CD4-positive, alpha-beta memory T cell (primary cell): Measurements from ENCODE around the gene ZC3H12A. TPM values are rescaled to one million over a fixed set of nuclear protein-coding genes. Genes with fewer than 3 reads are reported as not detected.
A peak's percentile ranks its signal among the peaks of the same experiment; 100 is the strongest.
"Not testable (repeated sequence)": the region's sequence is repeated elsewhere in the genome, so short reads cannot be mapped to it uniquely, and the experiment has no call there.

ENCODE experiments used
- CTCF ChIA-PET: fragments of 350-600 bp; sonication (Branson Sonifier 250); formaldehyde crosslinking; loops from one replicate; lab custom pipeline; 2021; ENCODE audit warnings: inconsistent platforms; ENCODE audit not compliant: partially characterized antibody; lab: Charles Lee
- POLR2A ChIA-PET: fragments of 350-600 bp; sonication (Branson Sonifier 250); formaldehyde crosslinking; loops from one replicate; lab custom pipeline; 2021; ENCODE audit not compliant: partially characterized antibody; lab: Charles Lee
- DNase-seq, 5 donors: peaks; one replicate each; pipeline versions ENCODE4 v3.0.0 to v3.0.0-alpha.2; 2020 to 2022; ENCODE audit warnings: mixed read lengths in 1 of 5
- H3K27ac ChIP-seq: one replicate; pipeline ENCODE4 v1.7.0; 2013; ENCODE audit warnings: low read depth, low read length
- H3K27me3 ChIP-seq: 2 replicates; pipeline ENCODE4 v1.7.0; 2013; ENCODE audit warnings: mild to moderate bottlenecking, low read length, moderate library complexity; ENCODE audit not compliant: insufficient read depth
- H3K36me3 ChIP-seq: 2 replicates; pipeline ENCODE4 v1.7.0; 2013; ENCODE audit warnings: mild to moderate bottlenecking, low read length, moderate library complexity; ENCODE audit not compliant: insufficient read depth
- H3K4me1 ChIP-seq: 2 replicates; pipeline ENCODE4 v1.7.0; 2013; ENCODE audit warnings: mild to moderate bottlenecking, low read length, moderate library complexity; ENCODE audit not compliant: insufficient read depth
- H3K4me3 ChIP-seq, 2 donors: one replicate each; pipeline ENCODE4 v1.7.0; 2013; ENCODE audit warnings: low read length in 2 of 2, mild to moderate bottlenecking in 1 of 2
- H3K9me3 ChIP-seq, 2 donors: one replicate each; pipeline ENCODE4 v1.7.0; 2013; ENCODE audit warnings: low read length in 2 of 2, control low read depth in 1 of 2; ENCODE audit not compliant: control insufficient read depth in 1 of 2
- H3K27ac Mint-ChIP-seq, 7 donors: one replicate each; pipeline ENCODE4 v1.8.0; 2020 to 2021; ENCODE audit warnings: mixed read lengths in 7 of 7, mild to moderate bottlenecking in 6 of 7, inconsistent platforms in 3 of 7, moderate library complexity in 3 of 7
- H3K27me3 Mint-ChIP-seq, 2 donors: one replicate each; pipeline ENCODE4 v1.8.0; 2020 to 2021; ENCODE audit warnings: mixed read lengths in 2 of 2
- H3K36me3 Mint-ChIP-seq, 2 donors: one replicate each; pipeline ENCODE4 v1.8.0; 2020 to 2021; ENCODE audit warnings: mixed read lengths in 2 of 2, inconsistent platforms in 1 of 2, mild to moderate bottlenecking in 1 of 2
- H3K4me1 Mint-ChIP-seq, 4 donors: one replicate each; pipeline ENCODE4 v1.8.0; 2020 to 2021; ENCODE audit warnings: mixed read lengths in 4 of 4, mild to moderate bottlenecking in 1 of 4
- H3K4me3 Mint-ChIP-seq, 8 donors: one replicate each; pipeline ENCODE4 v1.8.0; 2020 to 2021; ENCODE audit warnings: mixed read lengths in 8 of 8, mild to moderate bottlenecking in 7 of 8, moderate library complexity in 6 of 8, inconsistent platforms in 3 of 8
- H3K9me3 Mint-ChIP-seq, 8 donors: one replicate each; pipeline ENCODE4 v1.8.0; 2020 to 2021; ENCODE audit warnings: mixed read lengths in 8 of 8, mild to moderate bottlenecking in 5 of 8, inconsistent platforms in 3 of 8, moderate library complexity in 1 of 8
- intact Hi-C: fragments of 100-400 bp; cut with micrococcal nuclease; formaldehyde crosslinking; loops from one replicate; pipeline ENCODE4 v1.15.1; 2023
- polyA plus RNA-seq, 2 donors: library from polyadenylated mRNA; unstranded; fragments of 300-500 nt; fragmentation: Illumina TruSeq; gene quantifications; one replicate each; pipeline ENCODE4 v1.2.3, GENCODE V29; 2021
- total RNA-seq, 2 experiments: library from RNA; stranded (reverse); gene quantifications; one replicate each; pipeline ENCODE4 v1.2.3, GENCODE V29; 2021

Gene ZC3H12A
- total and polyA plus RNA-seq, 4 experiments from 2014 or later, result 10.6 to 60.7 (median 37.3) TPM

DNA sequence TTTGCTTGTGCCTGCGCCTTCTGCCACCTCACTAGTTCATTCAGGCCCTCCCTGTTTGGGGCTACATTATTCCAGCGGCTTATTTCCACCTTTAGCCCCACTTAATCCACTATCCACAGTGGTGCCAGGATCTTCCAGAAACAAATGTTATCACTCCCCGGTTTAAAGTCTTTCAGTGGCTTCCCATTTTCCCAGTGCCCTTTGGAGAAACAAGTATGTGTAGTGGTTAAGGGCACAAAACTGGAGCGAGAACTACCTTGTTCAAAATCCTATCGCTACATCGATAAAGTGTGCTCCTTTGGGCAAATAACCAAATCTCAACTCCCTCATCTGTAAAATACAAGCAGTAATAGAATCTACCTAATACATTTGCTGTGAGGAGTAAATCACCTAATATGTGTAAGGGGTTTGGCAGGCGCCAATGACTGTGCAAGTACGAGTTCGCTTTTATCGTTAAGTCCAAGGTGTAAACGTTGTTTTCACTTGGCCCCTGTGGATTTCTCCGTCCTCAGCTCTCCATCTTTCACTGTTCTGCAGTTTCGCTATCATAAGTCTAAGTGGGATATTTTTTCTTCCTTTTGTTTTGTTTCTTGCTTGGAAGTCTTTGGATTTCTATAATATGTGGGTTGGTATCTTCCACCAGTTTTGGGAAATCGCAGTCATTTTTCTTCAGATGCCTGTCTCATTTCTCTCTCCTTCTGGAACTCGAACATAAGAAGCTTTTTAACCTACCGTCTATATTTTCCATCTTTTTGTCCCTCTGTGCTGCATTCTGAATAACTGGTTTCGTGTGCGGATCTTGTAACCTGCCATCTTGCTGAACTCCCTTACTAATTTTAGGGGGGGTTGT is 41.0 kb downstream of the ZC3H12A start:
- Histone ChIP-seq H3K9me3 (no peaks in the 10 kb centered on the region), H3K27ac (peak overlapping the region; percentile 82), H3K27me3 (no peaks in the 10 kb centered on the region), H3K4me1 (peaks cover 34% of the 10 kb centered on the region), H3K36me3 (no peaks in the 10 kb centered on the region), H3K4me3 (peak overlapping the region; percentile 74)
- intact Hi-C loops, result loop anchor here (2.0 kb wide), 1 partner anchor 61 kb away; no protein-coding TSS in a partner anchor
- Mint-ChIP-seq H3K36me3 (peaks cover 12 to 30% of the 10 kb centered on the region in 2 donors), H3K9me3 (peaks cover 0 to 1% (median 0%) of the 10 kb centered on the region in 8 donors), H3K4me3 (peak overlapping the region; percentile 91 to 98 (median 94)), H3K4me1 (peaks cover 30 to 52% (median 42%) of the 10 kb centered on the region in 4 donors), H3K27me3 (no peaks in the 10 kb centered on the region), H3K27ac (peak overlapping the region; percentile 94 to 99 (median 99))
- POLR2A ChIA-PET, result interaction anchor here (0.6 to 5.0 kb wide), 24 partner anchors 10 to 1051 kb away, joined by 3 to 131 read pairs (median 5); partner anchors contain the start of genes C1orf122, CDCA8, GNL2 and MRPS15
- CTCF ChIA-PET, result interaction anchor here (0.6 to 3.6 kb wide), 20 partner anchors 9 to 345 kb away, joined by 3 to 20 read pairs (median 8); partner anchors contain the start of genes CDCA8, MTF1 and SNIP1
- DNase-seq, result no peak

- Mint-ChIP-seq H3K9me3 (peaks cover 0 to 1% (median 0%) of the 10 kb centered on the region in 8 donors), H3K4me1 (peaks cover 20 to 39% (median 31%) of the 10 kb centered on the region in 4 donors), H3K4me3 (peak overlapping the region in 2 of 8 donors; percentile 63 to 70), H3K27ac (peak overlapping the region in 1 of 7 donors; percentile 1), H3K27me3 (no peaks in the 10 kb centered on the region), H3K36me3 (peaks cover 0 to 20% of the 10 kb centered on the region in 2 donors)
- ChIA-PET CTCF (interaction anchor here (0.6 to 1.6 kb wide), 2 partner anchors 30 to 66 kb away, joined by 3 read pairs; no protein-coding TSS in a partner anchor), POLR2A (no interaction called here)
- Histone ChIP-seq H3K4me1 (peaks cover 22% of the 10 kb centered on the region), H3K36me3 (no peaks in the 10 kb centered on the region), H3K27ac (no peak overlapping the region), H3K4me3 (no peak overlapping the region), H3K9me3 (no peaks in the 10 kb centered on the region), H3K27me3 (no peaks in the 10 kb centered on the region)
- DNase-seq, result no peak
- intact Hi-C loops, result no loop called here
These were observed 43.2 kb downstream of the ZC3H12A start for GRCh38 chr1:37517569-37517968.

- CTCF ChIA-PET, result interaction anchor here (1.6 kb wide), 1 partner anchor 30 kb away, joined by 3 read pairs; no protein-coding TSS in a partner anchor
- not testable (repeated sequence) for H3K27me3 Mint-ChIP-seq, H3K9me3 Mint-ChIP-seq
These were observed 43.9 kb downstream of the ZC3H12A start for GRCh38 chr1:37518241-37518640.

GRCh38 chr1:37518929-37519328 is 44.5 kb downstream of the ZC3H12A start:
- DNase-seq, result peak; percentile 24 to 67 (median 50)
- peaks cover 0 to 11% of the 10 kb centered on the region in 2 donors for H3K36me3 Mint-ChIP-seq
- H3K27me3 ChIP-seq, H3K36me3 ChIP-seq, H3K9me3 ChIP-seq, H3K27me3 Mint-ChIP-seq, H3K27ac ChIP-seq, H3K9me3 Mint-ChIP-seq, intact Hi-C loops, H3K4me1 ChIP-seq: not testable (repeated sequence)
- H3K4me3 Mint-ChIP-seq, result peak overlapping the region; percentile 77 to 94 (median 90)
- H3K4me1 Mint-ChIP-seq, result peaks cover 12 to 28% (median 20%) of the 10 kb centered on the region in 4 donors
- ChIA-PET POLR2A (interaction anchor here (1.2 kb wide), 1 partner anchor 35 kb away, joined by 3 read pairs; the partner anchor contains the start of gene SNIP1), CTCF (interaction anchor here (1.6 kb wide), 1 partner anchor 31 kb away, joined by 3 read pairs; no protein-coding TSS in a partner anchor)
- peak overlapping the region; percentile 62 to 94 (median 80) for H3K27ac Mint-ChIP-seq
- peak overlapping the region in 1 of 2 donors; percentile 38 for H3K4me3 ChIP-seq

More at GRCh38 chr1:37518241-37518640, 43.9 kb downstream of the ZC3H12A start:
- peaks cover 17 to 35% (median 26%) of the 10 kb centered on the region in 4 donors for H3K4me1 Mint-ChIP-seq
- POLR2A ChIA-PET, result interaction anchor here (1.2 kb wide), 1 partner anchor 36 kb away, joined by 3 read pairs; the partner anchor contains the start of gene SNIP1
- H3K4me3 Mint-ChIP-seq, DNase-seq, H3K4me3 ChIP-seq, H3K27me3 ChIP-seq, H3K9me3 ChIP-seq, H3K36me3 ChIP-seq, H3K27ac Mint-ChIP-seq, intact Hi-C loops, H3K27ac ChIP-seq: not testable (repeated sequence)
- peaks cover 15% of the 10 kb centered on the region for H3K4me1 ChIP-seq
- peaks cover 0 to 18% of the 10 kb centered on the region in 2 donors for H3K36me3 Mint-ChIP-seq

DNA sequence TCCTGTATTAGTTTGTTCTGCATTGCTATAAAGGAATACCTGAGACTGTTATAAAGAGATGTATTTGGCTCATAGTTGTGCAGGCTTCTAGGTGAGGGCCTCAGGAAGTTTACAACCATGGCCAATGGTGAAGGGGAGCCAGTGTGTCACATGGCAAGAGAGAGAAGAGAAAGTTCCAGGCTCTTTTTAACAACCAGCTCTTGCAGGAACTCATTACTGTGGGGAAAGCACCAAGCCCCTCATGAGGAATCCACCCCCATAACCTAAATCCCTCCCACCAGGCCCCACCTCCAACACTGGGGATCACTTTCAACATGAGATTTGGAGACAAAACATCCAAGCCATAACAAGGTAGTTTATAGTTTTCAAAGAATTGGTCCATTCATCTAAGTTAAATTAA is 45.2 kb downstream of the ZC3H12A start:
- peaks cover 8% of the 10 kb centered on the region for H3K4me1 ChIP-seq
- Mint-ChIP-seq H3K27me3 (no peaks in the 10 kb centered on the region), H3K27ac (peak overlapping the region in 5 of 7 donors; percentile 9 to 94 (median 74)), H3K4me1 (peaks cover 12 to 25% (median 19%) of the 10 kb centered on the region in 4 donors), H3K9me3 (peaks cover 0 to 1% (median 0%) of the 10 kb centered on the region in 8 donors), H3K4me3 (peak overlapping the region; percentile 77 to 94 (median 90)), H3K36me3 (peaks cover 0 to 9% of the 10 kb centered on the region in 2 donors)
- H3K36me3 ChIP-seq, result no peaks in the 10 kb centered on the region
- H3K4me3 ChIP-seq, result peak overlapping the region in 1 of 2 donors; percentile 38
- H3K9me3 ChIP-seq, result no peaks in the 10 kb centered on the region
- ChIA-PET POLR2A (interaction anchor here (1.2 kb wide), 1 partner anchor 34 kb away, joined by 3 read pairs; the partner anchor contains the start of gene SNIP1), CTCF (no interaction called here)
- H3K27ac ChIP-seq, result no peak overlapping the region
- no peak for DNase-seq
- intact Hi-C loops, result no loop called here
- H3K27me3 ChIP-seq, result no peaks in the 10 kb centered on the region

- POLR2A ChIA-PET, H3K4me3 Mint-ChIP-seq, H3K4me1 ChIP-seq, H3K27me3 ChIP-seq, H3K36me3 ChIP-seq, H3K27me3 Mint-ChIP-seq, H3K4me3 ChIP-seq, H3K36me3 Mint-ChIP-seq, H3K9me3 Mint-ChIP-seq, CTCF ChIA-PET, DNase-seq, H3K9me3 ChIP-seq, H3K27ac Mint-ChIP-seq, H3K27ac ChIP-seq, intact Hi-C loops, H3K4me1 Mint-ChIP-seq: not testable (repeated sequence)
These were observed 55.5 kb downstream of the ZC3H12A start for GRCh38 chr1:37529888-37530287.
